GM19372 (cell line): ENCODE data around the gene LRRFIP1.
"Not testable (repeated sequence)": the region's sequence is repeated elsewhere in the genome, so short reads cannot be mapped to it uniquely, and the experiment has no call there.

ENCODE experiments used
- ATAC-seq: cut with Tn5 transposase; IDR thresholded peaks from one replicate; pipeline ENCODE4 v1.9.1; 2021; ENCODE audit warnings: mild to moderate bottlenecking, low read depth, moderate library complexity; ENCODE audit not compliant: unreplicated experiment

Gene LRRFIP1

GRCh38 chr2:237660381-237660900, 33.1 kb downstream of the LRRFIP1 start:
- no peak for ATAC-seq

GRCh38 chr2:237661270-237661669, 33.9 kb downstream of the LRRFIP1 start:
- ATAC-seq = no peak

GRCh38 chr2:237661799-237662328, 34.5 kb downstream of the LRRFIP1 start:
- ATAC-seq = no peak

GRCh38 chr2:237662671-237663093, 35.3 kb downstream of the LRRFIP1 start:
- no peak for ATAC-seq

GRCh38 chr2:237663517-237664110, 36.2 kb downstream of the LRRFIP1 start:
- ATAC-seq = no peak

GRCh38 chr2:237664151-237664550, 36.8 kb downstream of the LRRFIP1 start:
- ATAC-seq = no peak

- no peak for ATAC-seq
Observed at GRCh38 chr2:237665713-237666143, 38.3 kb downstream of the LRRFIP1 start.

- ATAC-seq = no peak
Observed at GRCh38 chr2:237666606-237667005, 39.2 kb downstream of the LRRFIP1 start.

GRCh38 chr2:237667050-237667576, 39.7 kb downstream of the LRRFIP1 start:
- ATAC-seq = not testable (repeated sequence)

GRCh38 chr2:237667893-237668292, 40.5 kb downstream of the LRRFIP1 start:
- ATAC-seq = no peak

- no peak for ATAC-seq
Observed at GRCh38 chr2:237668440-237668839, 41.1 kb downstream of the LRRFIP1 start.

GRCh38 chr2:237669283-237669627, 41.9 kb downstream of the LRRFIP1 start:
- no peak for ATAC-seq

- peak; percentile 55 for ATAC-seq
Observed at GRCh38 chr2:237669628-237670392, 42.4 kb downstream of the LRRFIP1 start.

GRCh38 chr2:237670641-237671040, 43.3 kb downstream of the LRRFIP1 start:
- no peak for ATAC-seq

- ATAC-seq = no peak
Observed at GRCh38 chr2:237671466-237672138, 44.2 kb downstream of the LRRFIP1 start.

- ATAC-seq = no peak
Observed at GRCh38 chr2:237672731-237673129, 45.3 kb downstream of the LRRFIP1 start.

GRCh38 chr2:237673130-237674001, 46.0 kb downstream of the LRRFIP1 start:
- no peak for ATAC-seq

- ATAC-seq = peak; percentile 78
Observed at GRCh38 chr2:237674731-237675276, 47.4 kb downstream of the LRRFIP1 start.

GRCh38 chr2:237675316-237675715, 47.9 kb downstream of the LRRFIP1 start:
- no peak for ATAC-seq
